Measurements from ENCODE around the gene SRCIN1.
A peak's percentile ranks its signal among the peaks of the same experiment; 100 is the strongest.

The SRCIN1 gene

DNA sequence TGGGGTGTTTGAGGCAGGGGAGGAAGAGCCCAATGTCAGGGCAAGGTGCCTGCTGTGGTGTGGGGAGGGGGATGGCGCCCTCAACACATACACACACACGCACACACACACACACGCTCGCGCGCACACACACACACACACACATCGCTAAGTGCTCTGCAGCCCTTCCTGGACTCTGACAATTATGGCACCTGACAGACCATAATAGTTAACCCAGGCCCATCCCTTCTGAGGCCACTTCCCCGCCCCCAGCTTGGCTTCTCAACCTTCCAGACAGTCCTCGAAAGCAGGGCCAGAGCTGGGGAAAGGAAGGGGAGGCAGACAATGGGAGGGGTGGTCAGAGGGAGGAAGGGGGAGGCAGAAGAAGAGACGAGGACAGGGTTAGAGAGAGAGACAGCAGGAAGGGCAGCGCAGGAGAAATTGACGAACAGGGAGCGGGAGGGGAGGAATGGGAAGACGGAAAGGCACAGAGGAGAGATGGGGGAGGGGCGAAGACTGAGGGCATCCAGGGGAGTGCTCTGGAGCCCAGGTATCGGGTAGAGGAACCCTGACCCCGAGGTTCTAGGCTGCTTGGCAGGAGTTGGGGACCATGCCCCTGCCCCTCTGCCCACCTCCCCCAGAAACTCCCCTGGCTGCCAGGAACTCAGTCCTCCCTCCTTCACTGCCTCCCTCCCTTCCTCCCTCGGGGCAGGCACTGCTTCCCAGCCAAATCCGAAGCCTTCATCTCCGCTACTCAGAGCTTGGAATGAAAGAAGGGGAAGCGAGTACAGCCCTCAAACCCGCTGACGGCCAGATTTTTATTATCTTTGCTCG is 4.0 kb downstream of the SRCIN1 start:
- Histone ChIP-seq H3K4me1 (ENCODE audit: insufficient read depth, poor library complexity, severe bottlenecking) (peaks cover 2% of the 10 kb centered on the region), H3K9me3 (ENCODE audit: severe bottlenecking) (no peaks in the 10 kb centered on the region), H3K27ac (ENCODE audit: poor library complexity, severe bottlenecking) (no peak overlapping the region), H3K36me3 (ENCODE audit: low read depth) (no peaks in the 10 kb centered on the region), H3K4me3 (ENCODE audit: severe bottlenecking) (no peak overlapping the region), H3K27me3 (ENCODE audit: insufficient read depth, poor library complexity, severe bottlenecking) (peaks cover 4% of the 10 kb centered on the region)
- TF ChIP-seq, protein P1, sequence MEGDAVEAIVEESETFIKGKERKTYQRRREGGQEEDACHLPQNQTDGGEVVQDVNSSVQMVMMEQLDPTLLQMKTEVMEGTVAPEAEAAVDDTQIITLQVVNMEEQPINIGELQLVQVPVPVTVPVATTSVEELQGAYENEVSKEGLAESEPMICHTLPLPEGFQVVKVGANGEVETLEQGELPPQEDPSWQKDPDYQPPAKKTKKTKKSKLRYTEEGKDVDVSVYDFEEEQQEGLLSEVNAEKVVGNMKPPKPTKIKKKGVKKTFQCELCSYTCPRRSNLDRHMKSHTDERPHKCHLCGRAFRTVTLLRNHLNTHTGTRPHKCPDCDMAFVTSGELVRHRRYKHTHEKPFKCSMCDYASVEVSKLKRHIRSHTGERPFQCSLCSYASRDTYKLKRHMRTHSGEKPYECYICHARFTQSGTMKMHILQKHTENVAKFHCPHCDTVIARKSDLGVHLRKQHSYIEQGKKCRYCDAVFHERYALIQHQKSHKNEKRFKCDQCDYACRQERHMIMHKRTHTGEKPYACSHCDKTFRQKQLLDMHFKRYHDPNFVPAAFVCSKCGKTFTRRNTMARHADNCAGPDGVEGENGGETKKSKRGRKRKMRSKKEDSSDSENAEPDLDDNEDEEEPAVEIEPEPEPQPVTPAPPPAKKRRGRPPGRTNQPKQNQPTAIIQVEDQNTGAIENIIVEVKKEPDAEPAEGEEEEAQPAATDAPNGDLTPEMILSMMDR (IDR thresholded peaks at IDR 0.05; ENCODE audit: poor library complexity, severe bottlenecking), result no peak
- ATAC-seq (ENCODE audit: low read depth) (no peak), DNase-seq (ENCODE audit: low spot score) (no peak)

DNA sequence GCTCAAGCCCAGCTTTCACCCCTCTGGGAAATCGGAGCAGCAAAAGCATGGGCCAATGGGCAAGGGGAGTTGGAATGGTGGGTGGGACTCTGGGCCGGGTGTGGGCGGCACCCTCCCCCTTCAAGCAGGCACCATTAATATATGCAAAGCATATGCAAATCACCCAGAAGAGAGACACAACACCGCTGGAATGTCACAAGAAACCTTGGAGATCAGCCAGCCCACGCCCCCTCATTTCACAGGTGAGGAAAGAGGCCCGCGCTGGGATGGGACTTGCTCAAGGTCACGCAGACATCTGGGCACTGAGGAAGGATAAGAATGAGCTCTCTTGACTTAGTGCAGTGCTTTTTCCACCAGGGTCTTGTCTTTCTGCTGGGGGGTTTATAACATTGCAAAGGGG is 4.8 kb downstream of the SRCIN1 start:
- Histone ChIP-seq H3K27ac (ENCODE audit: poor library complexity, severe bottlenecking) (no peak overlapping the region), H3K36me3 (ENCODE audit: low read depth) (no peaks in the 10 kb centered on the region), H3K27me3 (ENCODE audit: insufficient read depth, poor library complexity, severe bottlenecking) (no peaks in the 10 kb centered on the region), H3K4me3 (ENCODE audit: severe bottlenecking) (no peak overlapping the region), H3K4me1 (ENCODE audit: insufficient read depth, poor library complexity, severe bottlenecking) (no peaks in the 10 kb centered on the region), H3K9me3 (ENCODE audit: severe bottlenecking) (no peaks in the 10 kb centered on the region)
- TF ChIP-seq, protein P1 (IDR thresholded peaks at IDR 0.05; ENCODE audit: poor library complexity, severe bottlenecking), result no peak
- DNase-seq (ENCODE audit: low spot score) (no peak), ATAC-seq (ENCODE audit: low read depth) (no peak)

DNA sequence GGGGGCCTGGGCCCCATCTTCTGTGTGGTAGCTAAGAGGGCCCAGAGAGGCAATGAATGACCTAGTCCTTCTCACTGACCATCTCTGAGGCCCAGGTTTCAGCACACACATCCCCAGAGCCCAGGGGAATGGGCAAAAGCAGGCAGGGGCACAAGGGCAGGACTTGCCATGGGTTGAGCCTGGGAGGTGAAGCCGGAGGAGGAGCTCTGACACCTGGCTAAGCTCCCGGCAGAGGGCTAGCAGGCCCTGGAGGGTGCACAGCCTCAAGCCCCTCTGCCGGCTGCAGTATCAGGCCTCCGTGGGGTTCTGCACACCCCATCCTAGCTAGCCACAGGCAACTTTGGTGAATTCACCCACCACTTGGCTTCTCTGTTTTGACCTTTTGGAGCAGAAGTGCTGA is 5.3 kb downstream of the SRCIN1 start:
- TF ChIP-seq, protein P1 (IDR thresholded peaks at IDR 0.05; ENCODE audit: poor library complexity, severe bottlenecking), result no peak
- Histone ChIP-seq H3K9me3 (ENCODE audit: severe bottlenecking) (no peaks in the 10 kb centered on the region), H3K4me1 (ENCODE audit: insufficient read depth, poor library complexity, severe bottlenecking) (no peaks in the 10 kb centered on the region), H3K27ac (ENCODE audit: poor library complexity, severe bottlenecking) (no peak overlapping the region), H3K4me3 (ENCODE audit: severe bottlenecking) (no peak overlapping the region), H3K27me3 (ENCODE audit: insufficient read depth, poor library complexity, severe bottlenecking) (no peaks in the 10 kb centered on the region), H3K36me3 (ENCODE audit: low read depth) (no peaks in the 10 kb centered on the region)
- DNase-seq (ENCODE audit: low spot score) (peak; percentile 34), ATAC-seq (ENCODE audit: low read depth) (no peak)

DNA sequence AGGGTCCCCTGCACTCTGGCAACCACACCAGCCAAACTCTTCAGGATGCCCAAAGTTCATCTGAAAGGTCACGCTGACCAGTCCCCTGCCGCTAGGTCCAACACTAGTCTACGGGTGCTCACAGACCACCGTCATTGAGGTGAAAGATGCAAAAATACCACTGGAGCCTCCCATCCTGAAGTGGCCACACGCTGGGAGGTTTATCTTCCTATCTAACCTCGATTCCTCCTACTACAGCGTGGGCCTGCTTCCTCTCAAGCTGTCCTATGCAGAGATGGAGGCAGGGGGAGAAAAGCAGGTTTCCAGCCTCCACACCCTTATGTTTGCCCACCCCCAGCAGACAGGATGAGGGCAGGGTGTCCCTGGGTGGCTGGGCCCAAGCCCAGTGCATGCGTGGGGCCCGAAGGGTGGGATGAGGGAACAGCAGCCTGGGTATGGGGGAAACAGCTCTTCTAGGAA is 6.3 kb downstream of the SRCIN1 start:
- H3K27me3 ChIP-seq (ENCODE audit: insufficient read depth, poor library complexity, severe bottlenecking), result no peaks in the 10 kb centered on the region
- H3K4me3 ChIP-seq (ENCODE audit: severe bottlenecking), result no peak overlapping the region
- ATAC-seq (ENCODE audit: low read depth) (no peak), DNase-seq (ENCODE audit: low spot score) (no peak)
- H3K4me1 ChIP-seq (ENCODE audit: insufficient read depth, poor library complexity, severe bottlenecking), result no peaks in the 10 kb centered on the region
- TF ChIP-seq, protein P1 (IDR thresholded peaks at IDR 0.05; ENCODE audit: poor library complexity, severe bottlenecking), result no peak
- no peaks in the 10 kb centered on the region for H3K9me3 ChIP-seq (ENCODE audit: severe bottlenecking)
- no peak overlapping the region for H3K27ac ChIP-seq (ENCODE audit: poor library complexity, severe bottlenecking)
- no peaks in the 10 kb centered on the region for H3K36me3 ChIP-seq (ENCODE audit: low read depth)

DNA sequence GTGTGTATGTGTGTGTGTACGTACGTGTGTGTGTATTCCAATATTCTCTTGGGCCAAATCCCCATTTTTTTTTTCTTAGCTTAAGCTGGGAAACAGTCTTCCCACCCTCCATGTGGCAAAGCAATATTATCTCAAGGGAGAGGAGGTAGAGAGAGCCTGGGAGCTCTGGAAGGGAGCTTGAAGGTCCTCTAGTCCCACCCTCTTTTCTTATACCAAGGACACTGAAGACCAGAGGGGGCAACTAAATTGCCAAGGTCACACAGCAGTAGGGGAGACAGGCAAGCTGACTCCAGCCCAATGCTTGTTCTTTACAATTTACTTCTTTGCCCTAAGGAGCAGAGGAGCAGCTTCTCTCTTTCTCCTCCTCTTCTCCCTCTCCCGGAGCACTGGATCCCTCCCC is 6.8 kb downstream of the SRCIN1 start:
- Histone ChIP-seq H3K4me1 (ENCODE audit: insufficient read depth, poor library complexity, severe bottlenecking) (no peaks in the 10 kb centered on the region), H3K9me3 (ENCODE audit: severe bottlenecking) (no peaks in the 10 kb centered on the region), H3K36me3 (ENCODE audit: low read depth) (no peaks in the 10 kb centered on the region), H3K27me3 (ENCODE audit: insufficient read depth, poor library complexity, severe bottlenecking) (no peaks in the 10 kb centered on the region), H3K27ac (ENCODE audit: poor library complexity, severe bottlenecking) (no peak overlapping the region), H3K4me3 (ENCODE audit: severe bottlenecking) (no peak overlapping the region)
- TF ChIP-seq, protein P1 (IDR thresholded peaks at IDR 0.05; ENCODE audit: poor library complexity, severe bottlenecking), result no peak
- ATAC-seq (ENCODE audit: low read depth) (no peak), DNase-seq (ENCODE audit: low spot score) (no peak)

All from RWPE2 (cell line).